ENCODE results near the gene PTPRM. TPM values are rescaled to one million over a fixed set of nuclear protein-coding genes. Genes with fewer than 3 reads are reported as not detected.

The PTPRM gene
- total RNA-seq, 1 donor from 2014 or later = 257 TPM

DNA sequence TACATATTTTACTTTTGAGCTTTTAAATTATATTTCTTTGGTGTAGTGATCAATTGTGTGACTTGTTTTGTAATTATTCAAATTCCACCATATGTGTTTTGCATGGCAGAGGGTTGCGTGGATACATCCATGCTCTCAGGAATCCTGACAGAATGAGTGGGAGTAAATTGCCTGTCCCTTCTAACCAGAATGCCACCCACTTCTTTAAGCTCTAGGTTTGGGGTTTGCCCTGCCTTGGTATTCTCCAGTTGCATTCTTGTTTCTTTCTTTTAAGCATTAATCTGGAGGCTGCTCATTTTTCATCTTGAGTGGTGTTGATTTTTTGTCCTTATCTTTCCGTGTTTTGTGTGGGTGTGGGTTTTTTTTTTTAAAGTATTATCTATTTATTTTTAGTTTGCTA, 360.0 kb downstream of the PTPRM start:
- TF ChIP-seq CTCF (IDR thresholded peaks at IDR 0.05) = no peak
- intact Hi-C loops (cut with DNase I) = loop anchor here (10.0 kb wide), 1 partner anchor 362 kb away; the partner anchor contains the start of gene PTPRM
- no peak for DNase-seq (ENCODE audit: low spot score in 2 of 2)
- H3K36me3 ChIP-seq = no peaks in the 10 kb centered on the region
- H3K27me3 ChIP-seq = no peaks in the 10 kb centered on the region
- H3K4me3 ChIP-seq = no peak overlapping the region
- no peaks in the 10 kb centered on the region for H3K9me3 ChIP-seq
- no peak overlapping the region for H3K27ac ChIP-seq
- H3K4me1 ChIP-seq = no peaks in the 10 kb centered on the region

- intact Hi-C loops (cut with DNase I) = no loop called here
- no peak for DNase-seq (ENCODE audit: low spot score in 2 of 2)
- TF ChIP-seq CTCF (IDR thresholded peaks at IDR 0.05) = no peak
- Histone ChIP-seq H3K27ac (no peak overlapping the region), H3K9me3 (no peaks in the 10 kb centered on the region), H3K27me3 (no peaks in the 10 kb centered on the region), H3K4me1 (no peaks in the 10 kb centered on the region), H3K36me3 (no peaks in the 10 kb centered on the region), H3K4me3 (no peak overlapping the region)
Observed at GRCh38 chr18:7931763-7932162, 364.6 kb downstream of the PTPRM start.

GRCh38 chr18:7937268-7937667, 370.2 kb downstream of the PTPRM start:
- no peaks in the 10 kb centered on the region for H3K9me3 ChIP-seq
- no peak overlapping the region for H3K27ac ChIP-seq
- no peak for TF ChIP-seq CTCF (IDR thresholded peaks at IDR 0.05)
- no peaks in the 10 kb centered on the region for H3K4me1 ChIP-seq
- no peak for DNase-seq (ENCODE audit: low spot score in 2 of 2)
- no peak overlapping the region for H3K4me3 ChIP-seq
- intact Hi-C loops (cut with DNase I) = no loop called here
- H3K36me3 ChIP-seq = no peaks in the 10 kb centered on the region
- no peaks in the 10 kb centered on the region for H3K27me3 ChIP-seq

DNA sequence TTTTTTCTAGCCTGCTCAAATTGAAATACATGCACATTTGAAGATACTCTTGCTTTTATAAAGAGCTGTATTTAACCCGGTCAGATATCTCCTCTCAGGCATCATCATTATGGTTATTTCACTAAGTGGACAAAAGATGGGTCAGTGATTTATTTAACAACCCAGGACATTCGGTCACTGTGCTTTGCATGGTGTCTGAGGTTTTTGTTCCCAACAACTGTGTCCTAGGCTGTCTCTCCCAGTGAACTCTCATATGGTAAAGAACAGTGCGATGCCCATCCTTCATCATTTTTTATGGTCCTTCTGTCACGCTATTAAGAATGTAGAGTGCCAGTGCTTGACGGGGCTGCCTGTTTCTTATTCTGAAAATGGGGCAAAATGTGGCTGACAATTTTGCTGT, 372.4 kb downstream of the PTPRM start:
- no peaks in the 10 kb centered on the region for H3K4me1 ChIP-seq
- intact Hi-C loops (cut with DNase I) = no loop called here
- H3K9me3 ChIP-seq = no peaks in the 10 kb centered on the region

DNA sequence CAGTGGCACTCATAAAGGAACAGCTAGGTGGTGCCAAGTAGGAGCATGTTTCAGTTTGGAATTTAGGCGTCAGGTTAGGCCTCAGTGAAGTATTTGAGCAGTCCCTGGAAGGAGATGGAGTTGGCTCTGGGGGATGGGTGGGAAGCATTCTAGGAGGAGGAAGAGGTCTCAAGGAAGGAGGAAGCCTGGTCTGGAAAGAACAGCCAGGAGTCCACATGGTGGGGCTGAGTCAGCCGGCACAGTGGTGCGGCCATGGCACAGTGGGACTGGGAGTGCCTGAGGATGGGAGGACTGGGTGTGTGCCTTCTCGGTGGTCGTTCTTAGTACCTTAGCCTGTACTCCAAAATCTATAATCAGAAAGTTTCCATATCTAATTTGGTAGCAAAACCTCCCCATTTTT, 373.3 kb downstream of the PTPRM start:
- H3K4me3 ChIP-seq = no peak overlapping the region
- DNase-seq (ENCODE audit: low spot score in 2 of 2) = no peak
- H3K36me3 ChIP-seq = no peaks in the 10 kb centered on the region
- no peaks in the 10 kb centered on the region for H3K27me3 ChIP-seq
- intact Hi-C loops (cut with DNase I) = no loop called here
- no peaks in the 10 kb centered on the region for H3K4me1 ChIP-seq
- H3K9me3 ChIP-seq = no peaks in the 10 kb centered on the region
- no peak for TF ChIP-seq CTCF (IDR thresholded peaks at IDR 0.05)
- H3K27ac ChIP-seq = no peak overlapping the region

More for the DNA sequence above, 372.4 kb downstream of the PTPRM start:
- Histone ChIP-seq H3K27me3 (no peaks in the 10 kb centered on the region), H3K27ac (no peak overlapping the region), H3K4me3 (no peak overlapping the region), H3K36me3 (no peaks in the 10 kb centered on the region)
- DNase-seq (ENCODE audit: low spot score in 2 of 2) = no peak
- no peak for TF ChIP-seq CTCF (IDR thresholded peaks at IDR 0.05)

DNA sequence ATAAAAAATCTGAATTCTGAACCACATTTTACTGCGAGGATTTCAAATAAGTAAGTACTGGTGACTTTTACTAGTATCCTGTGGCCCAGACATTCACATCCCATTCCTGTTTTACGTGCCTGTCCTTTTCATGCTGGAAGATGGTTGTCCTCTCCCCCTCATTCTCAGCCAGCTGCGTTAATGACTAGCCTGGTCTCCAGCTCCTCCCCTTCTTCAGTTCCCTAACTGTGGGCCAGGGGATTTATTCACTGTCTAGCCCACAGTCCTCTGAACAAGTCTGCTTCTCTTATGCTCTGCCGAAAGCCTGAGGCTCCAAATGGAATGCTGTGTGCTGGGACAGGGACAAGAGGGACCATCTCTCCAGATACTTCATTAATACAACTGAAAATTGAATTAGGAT, 373.9 kb downstream of the PTPRM start:
- no peak for TF ChIP-seq CTCF (IDR thresholded peaks at IDR 0.05)
- Histone ChIP-seq H3K9me3 (no peaks in the 10 kb centered on the region), H3K27me3 (no peaks in the 10 kb centered on the region), H3K36me3 (no peaks in the 10 kb centered on the region), H3K4me1 (peaks cover 0 to 1% of the 10 kb centered on the region in 2 donors), H3K27ac (no peak overlapping the region), H3K4me3 (no peak overlapping the region)
- intact Hi-C loops (cut with DNase I) = no loop called here
- DNase-seq (ENCODE audit: low spot score in 2 of 2) = no peak

Data from ascending aorta (tissue), 2 donors.